Tibial artery (tissue), 4 donors: ENCODE data around the gene SETBP1.

Source experiments
- DNase-seq, 2 donors: peaks; one replicate each; pipeline ENCODE4 v3.0.0-alpha.2; 2019
- H3K27ac ChIP-seq, 2 donors: fragments of 200-600 bp; sonication (generic) in 1 of 2; 1 replicate in 1 of 2; 2 replicates in 1 of 2; pipeline ENCODE4 v1.5.1; 2018 to 2019; ENCODE audit warnings: mild to moderate bottlenecking in 1 of 2
- H3K27me3 ChIP-seq, 2 donors: fragments of 200-600 bp; sonication (generic) in 1 of 2; one replicate each; pipeline versions ENCODE4 v1.5.1 to v1.6.0; 2016 to 2019
- H3K36me3 ChIP-seq, 3 donors: fragments of 200-600 bp; sonication (generic) in 2 of 3; one replicate each; pipeline ENCODE4 v1.5.1; 2016 to 2019; ENCODE audit warnings: mild to moderate bottlenecking in 2 of 3
- H3K4me1 ChIP-seq, 4 donors: fragments of 200-600 bp; sonication (generic) in 2 of 4; 1 replicate in 3 of 4; 2 replicates in 1 of 4; pipeline ENCODE4 v1.5.1; 2016 to 2019
- H3K4me3 ChIP-seq, 2 donors: fragments of 200-600 bp; sonication (generic) in 1 of 2; 1 replicate in 1 of 2; 2 replicates in 1 of 2; pipeline ENCODE4 v1.5.1; 2018 to 2019; ENCODE audit warnings: mild to moderate bottlenecking in 2 of 2
- H3K9me3 ChIP-seq, 3 donors: fragments of 200-600 bp; sonication (generic) in 1 of 3; one replicate each; pipeline ENCODE4 v1.5.1; 2016 to 2019
- intact Hi-C: fragments of 100-400 bp; cut with DNase I; formaldehyde crosslinking; loops from one replicate; pipeline ENCODE4 v1.15.0; 2023; ENCODE audit warnings: low total_unique reads
- TF ChIP-seq, protein P1 (sequence below), 2 experiments: fragments of 200-600 bp in 1 of 2; fragments of 450-650 bp in 1 of 2; IDR thresholded peaks; one replicate each; pipeline ENCODE4 v1.5.1; 2017 to 2019; ENCODE audit warnings: antibody characterized with exemption in 2 of 2, mild to moderate bottlenecking in 1 of 2, moderate library complexity in 1 of 2

SETBP1 gene

GRCh38 chr18:45046961-45047360, 366.3 kb downstream of the SETBP1 start:
- Histone ChIP-seq H3K4me1 (peaks cover 0 to 26% (median 9%) of the 10 kb centered on the region in 4 donors), H3K4me3 (no peak overlapping the region), H3K36me3 (peaks cover 0 to 4% (median 0%) of the 10 kb centered on the region in 3 donors), H3K9me3 (no peaks in the 10 kb centered on the region), H3K27ac (no peak overlapping the region), H3K27me3 (no peaks in the 10 kb centered on the region)
- TF ChIP-seq, protein P1, sequence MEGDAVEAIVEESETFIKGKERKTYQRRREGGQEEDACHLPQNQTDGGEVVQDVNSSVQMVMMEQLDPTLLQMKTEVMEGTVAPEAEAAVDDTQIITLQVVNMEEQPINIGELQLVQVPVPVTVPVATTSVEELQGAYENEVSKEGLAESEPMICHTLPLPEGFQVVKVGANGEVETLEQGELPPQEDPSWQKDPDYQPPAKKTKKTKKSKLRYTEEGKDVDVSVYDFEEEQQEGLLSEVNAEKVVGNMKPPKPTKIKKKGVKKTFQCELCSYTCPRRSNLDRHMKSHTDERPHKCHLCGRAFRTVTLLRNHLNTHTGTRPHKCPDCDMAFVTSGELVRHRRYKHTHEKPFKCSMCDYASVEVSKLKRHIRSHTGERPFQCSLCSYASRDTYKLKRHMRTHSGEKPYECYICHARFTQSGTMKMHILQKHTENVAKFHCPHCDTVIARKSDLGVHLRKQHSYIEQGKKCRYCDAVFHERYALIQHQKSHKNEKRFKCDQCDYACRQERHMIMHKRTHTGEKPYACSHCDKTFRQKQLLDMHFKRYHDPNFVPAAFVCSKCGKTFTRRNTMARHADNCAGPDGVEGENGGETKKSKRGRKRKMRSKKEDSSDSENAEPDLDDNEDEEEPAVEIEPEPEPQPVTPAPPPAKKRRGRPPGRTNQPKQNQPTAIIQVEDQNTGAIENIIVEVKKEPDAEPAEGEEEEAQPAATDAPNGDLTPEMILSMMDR (IDR thresholded peaks at IDR 0.05) = no peak
- intact Hi-C loops = no loop called here
- DNase-seq = no peak

GRCh38 chr18:45049578-45050319, 369.1 kb downstream of the SETBP1 start:
- no peak overlapping the region for H3K4me3 ChIP-seq
- intact Hi-C loops = no loop called here
- H3K9me3 ChIP-seq = no peaks in the 10 kb centered on the region
- H3K4me1 ChIP-seq = peaks cover 0 to 26% (median 9%) of the 10 kb centered on the region in 4 donors
- H3K27me3 ChIP-seq = no peaks in the 10 kb centered on the region
- TF ChIP-seq, protein P1 (IDR thresholded peaks at IDR 0.05) = no peak
- H3K27ac ChIP-seq = peak overlapping the region; percentile 39 to 42
- DNase-seq = no peak
- H3K36me3 ChIP-seq = peaks cover 0 to 4% (median 0%) of the 10 kb centered on the region in 3 donors

GRCh38 chr18:45050712-45051601, 370.3 kb downstream of the SETBP1 start:
- peaks cover 0 to 26% (median 9%) of the 10 kb centered on the region in 4 donors for H3K4me1 ChIP-seq
- peak overlapping the region; percentile 39 to 42 for H3K27ac ChIP-seq
- no peaks in the 10 kb centered on the region for H3K9me3 ChIP-seq
- TF ChIP-seq, protein P1 (IDR thresholded peaks at IDR 0.05) = no peak
- H3K4me3 ChIP-seq = no peak overlapping the region
- no peak for DNase-seq
- intact Hi-C loops = no loop called here
- H3K36me3 ChIP-seq = peaks cover 0 to 4% (median 0%) of the 10 kb centered on the region in 3 donors
- no peaks in the 10 kb centered on the region for H3K27me3 ChIP-seq

GRCh38 chr18:45054636-45055035, 373.9 kb downstream of the SETBP1 start:
- Histone ChIP-seq H3K4me1 (peaks cover 0 to 22% (median 9%) of the 10 kb centered on the region in 4 donors), H3K27me3 (no peaks in the 10 kb centered on the region), H3K4me3 (no peak overlapping the region), H3K36me3 (no peaks in the 10 kb centered on the region), H3K27ac (no peak overlapping the region), H3K9me3 (no peaks in the 10 kb centered on the region)
- no peak for DNase-seq
- intact Hi-C loops = no loop called here
- TF ChIP-seq, protein P1 (IDR thresholded peaks at IDR 0.05) = no peak

DNA sequence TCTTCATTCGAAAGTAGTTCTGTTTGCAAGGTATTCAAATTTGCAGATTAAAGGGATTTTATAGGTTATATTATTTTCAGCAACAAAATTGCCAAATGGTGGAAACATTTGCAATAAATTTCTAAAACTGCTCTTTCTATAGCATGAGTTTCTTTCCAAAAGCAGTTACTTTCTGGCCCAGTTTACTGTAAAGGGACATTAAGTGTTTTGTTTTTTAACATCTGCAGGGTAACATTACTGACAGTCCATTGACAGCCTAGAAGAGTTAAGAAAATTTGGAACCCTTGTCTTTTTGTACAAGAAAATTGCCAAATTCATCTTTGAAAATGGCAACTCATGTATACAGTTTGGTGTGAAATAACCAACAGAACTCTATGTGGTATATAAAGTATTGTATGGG, 375.1 kb downstream of the SETBP1 start:
- peaks cover 0 to 11% (median 3%) of the 10 kb centered on the region in 4 donors for H3K4me1 ChIP-seq
- H3K27me3 ChIP-seq = no peaks in the 10 kb centered on the region
- no peak for DNase-seq
- H3K36me3 ChIP-seq = no peaks in the 10 kb centered on the region
- no peaks in the 10 kb centered on the region for H3K9me3 ChIP-seq
- TF ChIP-seq, protein P1 (IDR thresholded peaks at IDR 0.05) = no peak
- no peak overlapping the region for H3K4me3 ChIP-seq
- no peak overlapping the region for H3K27ac ChIP-seq
- intact Hi-C loops = no loop called here
